ENCODE results near the gene ARF4.
"Not testable (repeated sequence)": the region's sequence is repeated elsewhere in the genome, so short reads cannot be mapped to it uniquely, and the experiment has no call there.

ARF4 gene

DNA sequence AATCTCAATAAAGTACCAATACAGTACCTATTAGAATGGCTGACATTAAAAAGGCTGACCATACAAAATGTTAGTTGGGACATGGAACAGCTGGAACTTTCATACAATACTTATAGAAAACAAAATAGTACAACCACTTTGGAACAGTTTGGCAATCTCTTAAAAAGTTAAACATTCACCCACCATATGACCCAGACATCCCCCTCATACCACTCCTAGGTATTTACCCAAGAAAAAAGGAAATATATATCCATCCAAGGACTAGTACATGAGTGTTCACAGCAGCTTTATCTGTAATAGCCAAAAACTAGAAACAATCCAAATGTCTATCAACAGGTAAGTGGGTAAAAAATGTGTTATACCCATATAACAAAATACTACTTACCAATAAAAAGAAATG lies 25.2 kb upstream of the ARF4 start:
- Histone ChIP-seq H3K27me3 (ENCODE audit: control insufficient read depth, low read length) (no peaks in the 10 kb centered on the region), H3F3A (ENCODE audit: control insufficient read depth, insufficient read depth) (0 out of 2 replicates have a peak, but pooled peaks cover 2% of the 10 kb centered on the region), H3K79me2 (ENCODE audit: control insufficient read depth, low read length) (no peaks in the 10 kb centered on the region), H4K20me1 (ENCODE audit: control insufficient read depth, insufficient read depth, low read depth, low read length) (no peaks in the 10 kb centered on the region), H3K9me3 (ENCODE audit: control insufficient read depth, insufficient read depth, low read length) (no peaks in the 10 kb centered on the region), H3K36me3 (ENCODE audit: control insufficient read depth, low read length) (peaks cover 27% of the 10 kb centered on the region), H3K4me3 (ENCODE audit: low read length) (no peak overlapping the region), H3K9me2 (replicated peaks; ENCODE audit: control insufficient read depth, low read length) (no peaks in the 10 kb centered on the region), H3K4me1 (ENCODE audit: control insufficient read depth, low read length) (no peaks in the 10 kb centered on the region), H3K4me2 (ENCODE audit: low read length) (no peak overlapping the region), H3K27ac (ENCODE audit: low read depth, low read length) (no peak overlapping the region)
- no peak for TF ChIP-seq EZH2phosphoT487 (IDR thresholded peaks at IDR 0.05; ENCODE audit: borderline replicate concordance, low read length)
- TF ChIP-seq, protein P1, sequence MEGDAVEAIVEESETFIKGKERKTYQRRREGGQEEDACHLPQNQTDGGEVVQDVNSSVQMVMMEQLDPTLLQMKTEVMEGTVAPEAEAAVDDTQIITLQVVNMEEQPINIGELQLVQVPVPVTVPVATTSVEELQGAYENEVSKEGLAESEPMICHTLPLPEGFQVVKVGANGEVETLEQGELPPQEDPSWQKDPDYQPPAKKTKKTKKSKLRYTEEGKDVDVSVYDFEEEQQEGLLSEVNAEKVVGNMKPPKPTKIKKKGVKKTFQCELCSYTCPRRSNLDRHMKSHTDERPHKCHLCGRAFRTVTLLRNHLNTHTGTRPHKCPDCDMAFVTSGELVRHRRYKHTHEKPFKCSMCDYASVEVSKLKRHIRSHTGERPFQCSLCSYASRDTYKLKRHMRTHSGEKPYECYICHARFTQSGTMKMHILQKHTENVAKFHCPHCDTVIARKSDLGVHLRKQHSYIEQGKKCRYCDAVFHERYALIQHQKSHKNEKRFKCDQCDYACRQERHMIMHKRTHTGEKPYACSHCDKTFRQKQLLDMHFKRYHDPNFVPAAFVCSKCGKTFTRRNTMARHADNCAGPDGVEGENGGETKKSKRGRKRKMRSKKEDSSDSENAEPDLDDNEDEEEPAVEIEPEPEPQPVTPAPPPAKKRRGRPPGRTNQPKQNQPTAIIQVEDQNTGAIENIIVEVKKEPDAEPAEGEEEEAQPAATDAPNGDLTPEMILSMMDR (IDR thresholded peaks at IDR 0.05; ENCODE audit: low read depth, low read length, poor library complexity, severe bottlenecking), result no peak

DNA sequence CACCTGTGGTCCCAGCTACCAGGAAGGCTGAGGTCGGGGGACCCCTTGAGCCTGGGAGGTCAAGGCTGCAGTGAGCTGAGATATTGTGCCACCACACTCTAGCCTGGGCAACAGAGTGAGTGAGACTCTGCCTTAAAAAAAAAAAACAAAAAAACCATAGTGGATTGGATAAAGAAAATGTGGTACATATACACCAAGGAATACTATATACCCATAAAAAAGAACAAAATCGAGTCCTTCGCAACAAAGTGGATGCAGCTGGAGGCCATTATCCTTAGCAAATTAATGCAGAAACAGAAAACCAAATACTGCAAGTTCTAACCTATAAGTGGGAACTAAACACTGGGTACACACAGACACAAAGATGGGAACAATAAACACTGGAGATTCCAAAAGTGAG lies 20.6 kb upstream of the ARF4 start:
- H3K27ac ChIP-seq (ENCODE audit: low read depth, low read length), result no peak overlapping the region
- H3K27me3 ChIP-seq (ENCODE audit: control insufficient read depth, low read length), result no peaks in the 10 kb centered on the region
- H3K79me2 ChIP-seq (ENCODE audit: control insufficient read depth, low read length), result no peaks in the 10 kb centered on the region
- H3K36me3 ChIP-seq (ENCODE audit: control insufficient read depth, low read length), result peaks cover under 1% of the 10 kb centered on the region; the same call in 1 of the 2 replicates
- no peaks in the 10 kb centered on the region for H3K9me2 ChIP-seq (replicated peaks; ENCODE audit: control insufficient read depth, low read length)
- TF ChIP-seq, protein P1 (IDR thresholded peaks at IDR 0.05; ENCODE audit: low read depth, low read length, poor library complexity, severe bottlenecking), result no peak
- no peak for TF ChIP-seq EZH2phosphoT487 (IDR thresholded peaks at IDR 0.05; ENCODE audit: borderline replicate concordance, low read length)
- no peaks in the 10 kb centered on the region for H3K4me1 ChIP-seq (ENCODE audit: control insufficient read depth, low read length)
- no peaks in the 10 kb centered on the region for H4K20me1 ChIP-seq (ENCODE audit: control insufficient read depth, insufficient read depth, low read depth, low read length)
- H3K4me3 ChIP-seq (ENCODE audit: low read length), result no peak overlapping the region
- no peaks in the 10 kb centered on the region for H3K9me3 ChIP-seq (ENCODE audit: control insufficient read depth, insufficient read depth, low read length)
- peaks cover 4% of the 10 kb centered on the region; the same call in 1 of the 2 replicates for H3F3A ChIP-seq (ENCODE audit: control insufficient read depth, insufficient read depth)
- no peak overlapping the region for H3K4me2 ChIP-seq (ENCODE audit: low read length)

DNA sequence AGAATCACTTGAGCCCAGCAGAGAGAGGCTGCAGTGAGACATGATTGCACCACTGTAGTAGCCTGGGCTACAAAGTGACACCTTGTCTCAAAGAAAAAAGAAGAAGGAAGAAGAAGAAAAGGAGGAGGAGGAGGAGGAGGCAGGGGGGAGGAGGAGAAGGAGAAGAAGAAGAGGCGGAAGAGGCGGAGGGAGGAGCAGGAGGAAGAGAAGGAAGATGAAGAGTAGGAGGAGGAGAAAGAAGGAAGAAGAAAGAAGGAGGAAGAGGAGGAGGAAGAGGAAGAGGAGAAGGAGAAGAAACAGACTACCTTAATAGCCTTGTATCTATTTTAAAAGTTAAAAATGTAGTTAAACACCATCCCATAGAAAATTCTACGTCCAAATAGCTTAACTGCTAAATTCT lies 19.1 kb upstream of the ARF4 start:
- no peaks in the 10 kb centered on the region for H4K20me1 ChIP-seq (ENCODE audit: control insufficient read depth, insufficient read depth, low read depth, low read length)
- TF ChIP-seq, protein P1 (IDR thresholded peaks at IDR 0.05; ENCODE audit: low read depth, low read length, poor library complexity, severe bottlenecking), result no peak
- TF ChIP-seq EZH2phosphoT487 (IDR thresholded peaks at IDR 0.05; ENCODE audit: borderline replicate concordance, low read length), result no peak

DNA sequence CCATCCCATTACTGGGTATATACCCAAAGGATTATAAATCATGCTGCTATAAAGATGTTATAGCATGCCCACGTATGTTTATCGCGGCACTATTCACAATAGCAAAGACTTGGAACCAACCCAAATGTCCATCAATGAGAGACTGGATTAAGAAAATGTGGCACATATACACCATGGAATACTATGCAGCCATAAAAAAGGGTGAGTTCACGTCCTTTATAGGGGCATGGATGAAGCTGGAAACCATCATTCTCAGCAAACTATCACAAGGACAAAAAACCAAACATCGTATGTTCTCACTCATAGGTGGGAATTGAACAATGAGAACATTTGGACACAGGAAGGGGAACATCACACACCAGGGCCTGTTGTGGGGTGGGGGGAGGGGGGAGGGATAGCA lies 14.7 kb upstream of the ARF4 start:
- not testable (repeated sequence) for H3K4me3 ChIP-seq (ENCODE audit: low read length); H3K79me2 ChIP-seq (ENCODE audit: control insufficient read depth, low read length); H3K4me2 ChIP-seq (ENCODE audit: low read length); H3K36me3 ChIP-seq (ENCODE audit: control insufficient read depth, low read length); H3K27me3 ChIP-seq (ENCODE audit: control insufficient read depth, low read length); H3K9me3 ChIP-seq (ENCODE audit: control insufficient read depth, insufficient read depth, low read length); H3F3A ChIP-seq (ENCODE audit: control insufficient read depth, insufficient read depth); H3K4me1 ChIP-seq (ENCODE audit: control insufficient read depth, low read length); H3K27ac ChIP-seq (ENCODE audit: low read depth, low read length); H4K20me1 ChIP-seq (ENCODE audit: control insufficient read depth, insufficient read depth, low read depth, low read length); H3K9me2 ChIP-seq (replicated peaks; ENCODE audit: control insufficient read depth, low read length)

More for the DNA sequence above, 19.1 kb upstream of the ARF4 start:
- H3K4me1 ChIP-seq (ENCODE audit: control insufficient read depth, low read length), result no peaks in the 10 kb centered on the region
- no peaks in the 10 kb centered on the region for H3K9me3 ChIP-seq (ENCODE audit: control insufficient read depth, insufficient read depth, low read length)
- no peaks in the 10 kb centered on the region for H3K9me2 ChIP-seq (replicated peaks; ENCODE audit: control insufficient read depth, low read length)
- H3K27ac ChIP-seq (ENCODE audit: low read depth, low read length), result no peak overlapping the region
- H3F3A ChIP-seq (ENCODE audit: control insufficient read depth, insufficient read depth), result peaks cover 4% of the 10 kb centered on the region; the same call in 1 of the 2 replicates
- no peak overlapping the region for H3K4me2 ChIP-seq (ENCODE audit: low read length)
- no peaks in the 10 kb centered on the region for H3K79me2 ChIP-seq (ENCODE audit: control insufficient read depth, low read length)
- no peak overlapping the region for H3K4me3 ChIP-seq (ENCODE audit: low read length)
- H3K36me3 ChIP-seq (ENCODE audit: control insufficient read depth, low read length), result no peaks in the 10 kb centered on the region
- H3K27me3 ChIP-seq (ENCODE audit: control insufficient read depth, low read length), result no peaks in the 10 kb centered on the region
